HepG2 (cell line): ENCODE results near the gene RPP25L. TPM values are rescaled to one million over a fixed set of nuclear protein-coding genes. Genes with fewer than 3 reads are reported as not detected.
A peak's percentile ranks its signal among the peaks of the same experiment; 100 is the strongest.

Experiments
- AHDC1 ChIP-seq: sonication (generic); formaldehyde crosslinking; IDR thresholded peaks from 2 replicates; pipeline ENCODE4 v1.5.1; 2020; ENCODE audit warnings: mild to moderate bottlenecking, missing genetic modification reagents, borderline replicate concordance
- FOXC1 ChIP-seq: sonication (generic); formaldehyde crosslinking; IDR thresholded peaks from 2 replicates; pipeline ENCODE4 v1.8.0; 2022; ENCODE audit warnings: mild to moderate bottlenecking, missing genetic modification reagents, borderline replicate concordance
- KLF12 ChIP-seq: sonication (generic); formaldehyde crosslinking; IDR thresholded peaks from 2 replicates; pipeline ENCODE4 v1.4.0; 2020; ENCODE audit warnings: missing genetic modification reagents, borderline replicate concordance
- LCORL ChIP-seq, 2 experiments: fragments of 450-650 bp in 1 of 2; sonication (generic) in 1 of 2; formaldehyde crosslinking in 1 of 2; IDR thresholded peaks; 2 replicates each; pipeline versions ENCODE4 v1.5.0 to v1.6.1; 2017 to 2020; ENCODE audit warnings: antibody characterized with exemption in 1 of 2, missing genetic modification reagents in 1 of 2
- MED8 ChIP-seq: sonication (generic); formaldehyde crosslinking; IDR thresholded peaks from 2 replicates; pipeline ENCODE4 v1.8.1; 2023; ENCODE audit warnings: mild to moderate bottlenecking, missing genetic modification reagents; ENCODE audit not compliant: insufficient replicate concordance
- PTBP1 ChIP-seq: fragments of 200-400 bp; formaldehyde crosslinking; IDR thresholded peaks from 2 replicates; pipeline ENCODE4 v1.6.1; 2018; ENCODE audit warnings: low read length, low read depth; ENCODE audit not compliant: poor library complexity, severe bottlenecking
- RFXAP ChIP-seq: sonication (generic); formaldehyde crosslinking; IDR thresholded peaks from 2 replicates; pipeline ENCODE4 v1.4.0; 2020; ENCODE audit warnings: missing genetic modification reagents, borderline replicate concordance
- SNAPC5 ChIP-seq: sonication (generic); formaldehyde crosslinking; IDR thresholded peaks from 2 replicates; pipeline ENCODE4 v1.8.1; 2023; ENCODE audit warnings: mild to moderate bottlenecking, missing genetic modification reagents, borderline replicate concordance
- USF2 ChIP-seq, 2 experiments: sonication (generic) in 1 of 2; formaldehyde crosslinking in 1 of 2; IDR thresholded peaks; 2 replicates each; pipeline versions ENCODE4 v1.5.1 to v1.6.1; 2011 to 2020; ENCODE audit warnings: borderline replicate concordance in 1 of 2, low read depth in 1 of 2, low read length in 1 of 2, mild to moderate bottlenecking in 1 of 2, missing genetic modification reagents in 1 of 2, moderate library complexity in 1 of 2
- WIZ ChIP-seq: sonication (generic); formaldehyde crosslinking; IDR thresholded peaks from 2 replicates; pipeline ENCODE4 v1.5.1; 2020; ENCODE audit warnings: mild to moderate bottlenecking, missing genetic modification reagents
- ZBTB42 ChIP-seq: sonication (generic); formaldehyde crosslinking; IDR thresholded peaks from 2 replicates; pipeline ENCODE4 v1.5.0; 2020; ENCODE audit warnings: mild to moderate bottlenecking, missing genetic modification reagents
- ZFP36L1 ChIP-seq: sonication (generic); formaldehyde crosslinking; IDR thresholded peaks from 2 replicates; pipeline ENCODE4 v1.8.0; 2022; ENCODE audit warnings: mild to moderate bottlenecking, missing genetic modification reagents, moderate library complexity
- ZNF180 ChIP-seq: sonication (generic); formaldehyde crosslinking; IDR thresholded peaks from 2 replicates; pipeline ENCODE4 v1.4.0; 2020; ENCODE audit warnings: low read depth, missing genetic modification reagents, borderline replicate concordance
- ZNF256 ChIP-seq: sonication (generic); formaldehyde crosslinking; conservative IDR thresholded peaks from 2 replicates; pipeline ENCODE4 v1.4.0; 2020; ENCODE audit warnings: missing genetic modification reagents
- ZNF484 ChIP-seq: sonication (generic); formaldehyde crosslinking; IDR thresholded peaks from 2 replicates; pipeline ENCODE4 v1.5.1; 2020; ENCODE audit warnings: mild to moderate bottlenecking, low read depth, missing genetic modification reagents, borderline replicate concordance
- ZNF598 ChIP-seq: sonication (generic); formaldehyde crosslinking; IDR thresholded peaks from 2 replicates; pipeline ENCODE4 v1.5.1; 2020; ENCODE audit warnings: mild to moderate bottlenecking, missing genetic modification reagents, borderline replicate concordance
- ZNF709 ChIP-seq: sonication (generic); formaldehyde crosslinking; IDR thresholded peaks from 2 replicates; pipeline ENCODE4 v1.5.0; 2020; ENCODE audit warnings: mild to moderate bottlenecking, missing genetic modification reagents
- ZNF772 ChIP-seq: sonication (generic); formaldehyde crosslinking; IDR thresholded peaks from 2 replicates; pipeline ENCODE4 v1.5.0; 2020; ENCODE audit warnings: mild to moderate bottlenecking, missing genetic modification reagents
- ZSCAN9 ChIP-seq: IDR thresholded peaks from 2 replicates; pipeline ENCODE4 v1.6.1; 2016; ENCODE audit warnings: borderline replicate concordance
- polyA plus RNA-seq, 8 experiments: library from polyadenylated mRNA; depleted of rRNA in 3 of 8; stranded (reverse) in 7 of 8; unstranded in 1 of 8; fragments of >200 nt; fragmentation: Illumina TruSeq in 4 of 8; extraction: Trizol in 4 of 8; gene quantifications; 2 replicates each; pipeline versions ENCODE4 v1.2.1 to v1.2.3, GENCODE V29; 2011 to 2016; ENCODE audit warnings: low read depth in 4 of 8, missing spikeins in 1 of 8, mixed read lengths in 1 of 8; ENCODE audit not compliant: insufficient read depth in 1 of 8
- total RNA-seq, 5 experiments: library from RNA; depleted of rRNA; stranded (reverse); fragments of >200 nt; fragmentation: Illumina TruSeq; extraction: Trizol; gene quantifications; 2 replicates each; pipeline ENCODE4 v1.2.3, GENCODE V29; 2016; ENCODE audit warnings: low read depth in 1 of 5

The RPP25L gene
- total and polyA plus RNA-seq, 2 of the 13 experiments (the other 11 are each of a cell fraction or from before 2014, with no cell fraction given) = 24.5 to 27.3 TPM

GRCh38 chr9:34646211-34647083 lies 34.5 kb upstream of the RPP25L start, which contains the start of gene GALT (continued):
- no peak for TF ChIP-seq PTBP1
- peak; percentile 83; the same call in 1 of the 2 replicates for TF ChIP-seq ZBTB42
- TF ChIP-seq ZNF256 (CRISPR knock-in tag) = peak; percentile 53; the same call in 1 of the 2 replicates
- TF ChIP-seq ZNF598 = peak; percentile 68; the same call in 1 of the 2 replicates
- TF ChIP-seq ZNF772 = 0 out of 2 replicates have a peak, but pooled peaks have one; percentile 3
- TF ChIP-seq AHDC1 (CRISPR knock-in tag) = peak; percentile 56; the same call in 1 of the 2 replicates
- TF ChIP-seq MED8 = peak; percentile 84
- TF ChIP-seq SNAPC5 (CRISPR knock-in tag) = no peak
- peak; percentile 73; the same call in 1 of the 2 replicates for TF ChIP-seq ZFP36L1 (CRISPR knock-in tag)
- TF ChIP-seq ZSCAN9 = no peak; the same call in 1 of the 2 replicates
- TF ChIP-seq WIZ (CRISPR knock-in tag) = no peak
- peak; percentile 51; the same call in 1 of the 2 replicates for TF ChIP-seq KLF12 (CRISPR knock-in tag)
- peak; percentile 67 for TF ChIP-seq ZNF709 (CRISPR knock-in tag)
- no peak for TF ChIP-seq RFXAP (CRISPR knock-in tag)
- TF ChIP-seq ZNF180 = no peak; the same call in 1 of the 2 replicates
- no peak for TF ChIP-seq ZNF484
- peak; percentile 92 for TF ChIP-seq USF2 (IDR thresholded peaks at IDR 0.05; ENCODE audit: low read depth, low read length)
- peak; percentile 100; the same call in 1 of the 2 replicates for TF ChIP-seq USF2 (CRISPR knock-in tag; IDR thresholded peaks at IDR 0.05; ENCODE audit: borderline replicate concordance)
- no peak for TF ChIP-seq LCORL (IDR thresholded peaks at IDR 0.05)
- peak; percentile 82; the same call in 1 of the 2 replicates for TF ChIP-seq LCORL (CRISPR knock-in tag; IDR thresholded peaks at IDR 0.05)
- TF ChIP-seq FOXC1 = peak; percentile 74
